Keratinocyte (primary cell): Measurements from ENCODE around the gene BLOC1S4. TPM values are rescaled to one million over a fixed set of nuclear protein-coding genes. Genes with fewer than 3 reads are reported as not detected.

ENCODE experiments used
- DNase-seq: peaks from one replicate; pipeline ENCODE4 v3.0.0-alpha.2; 2011; ENCODE audit warnings: low read depth, missing footprints, low spot score
- FAIRE-seq: peaks from 2 replicates; lab custom pipeline; 2011; peaks lifted over from hg19 to GRCh38; lab: Jason Lieb, UNC
- H2AFZ ChIP-seq: 2 replicates; pipeline ENCODE4 v1.6.0; 2012; ENCODE audit warnings: low read length, control low read depth, inconsistent platforms; ENCODE audit not compliant: control insufficient read depth
- H3K27ac ChIP-seq: 2 replicates; pipeline ENCODE4 v1.5.1; 2011; ENCODE audit warnings: low read length; ENCODE audit not compliant: control insufficient read depth, insufficient read depth
- H3K27me3 ChIP-seq: 3 replicates; pipeline ENCODE4 v1.6.0; 2011; ENCODE audit warnings: low read length; ENCODE audit not compliant: control insufficient read depth, insufficient read depth; ENCODE audit errors: extremely low read depth
- H3K36me3 ChIP-seq, 2 experiments: 2 replicates in 1 of 2; 3 replicates in 1 of 2; pipeline ENCODE4 v1.5.1; 2011; ENCODE audit warnings: low read length in 2 of 2, mild to moderate bottlenecking in 1 of 2; ENCODE audit not compliant: control insufficient read depth in 2 of 2, insufficient read depth in 2 of 2; ENCODE audit errors: extremely low read depth in 1 of 2
- H3K4me1 ChIP-seq: 3 replicates; pipeline ENCODE4 v1.5.1; 2011; ENCODE audit warnings: low read length; ENCODE audit not compliant: control insufficient read depth, insufficient read depth; ENCODE audit errors: extremely low read depth
- H3K4me2 ChIP-seq: 3 replicates; pipeline ENCODE4 v1.6.0; 2011; ENCODE audit warnings: low read depth, low read length; ENCODE audit not compliant: control insufficient read depth, insufficient read depth; ENCODE audit errors: extremely low read depth
- H3K4me3 ChIP-seq, 3 experiments: fragments of 200-600 bp in 1 of 3; sonication (generic) in 1 of 3; 2 replicates in 2 of 3; 3 replicates in 1 of 3; pipeline ENCODE4 v1.5.1; 2011 to 2016; ENCODE audit warnings: low read length in 3 of 3, mild to moderate bottlenecking in 3 of 3, control low read depth in 2 of 3, inconsistent platforms in 1 of 3, low read depth in 1 of 3, mixed read lengths in 1 of 3, mixed run types in 1 of 3, moderate library complexity in 1 of 3; ENCODE audit not compliant: control insufficient read depth in 2 of 3, insufficient read depth in 2 of 3; ENCODE audit errors: extremely low read depth in 1 of 3
- H3K79me2 ChIP-seq: 2 replicates; pipeline ENCODE4 v1.6.0; 2012; ENCODE audit warnings: low read length; ENCODE audit not compliant: control insufficient read depth, insufficient read depth
- H3K9ac ChIP-seq: 3 replicates; pipeline ENCODE4 v1.6.0; 2011; ENCODE audit warnings: low read length; ENCODE audit not compliant: control insufficient read depth, insufficient read depth; ENCODE audit errors: extremely low read depth
- H3K9me1 ChIP-seq: 3 replicates; pipeline ENCODE4 v1.6.0; 2011; ENCODE audit warnings: low read length; ENCODE audit not compliant: control insufficient read depth, insufficient read depth; ENCODE audit errors: extremely low read depth
- H3K9me3 ChIP-seq: 2 replicates; pipeline ENCODE4 v1.5.1; 2012; ENCODE audit warnings: low read depth, low read length; ENCODE audit not compliant: control insufficient read depth
- H4K20me1 ChIP-seq: 3 replicates; pipeline ENCODE4 v1.6.0; 2011; ENCODE audit warnings: low read length; ENCODE audit not compliant: control insufficient read depth, insufficient read depth; ENCODE audit errors: extremely low read depth
- EZH2 ChIP-seq: IDR thresholded peaks from one replicate; pipeline ENCODE4 v1.6.1; 2012; ENCODE audit warnings: inconsistent platforms, mild to moderate bottlenecking, low read length, moderate library complexity
- dilution Hi-C: fragments of 300-500 bp; cut with MboI; formaldehyde crosslinking; loops from one replicate; pipeline ENCODE4 v1.7.0; 2020; ENCODE audit warnings: low sequenced_read_pairs; ENCODE audit not compliant: extremely low pct_ligation_motif_present
- polyA plus RNA-seq, 5 experiments: library from polyadenylated mRNA; depleted of rRNA in 3 of 5; stranded (reverse) in 3 of 5; stranded (forward) in 1 of 5; unstranded in 1 of 5; fragments of >200 nt; gene quantifications; 1 replicate in 1 of 5; 2 replicates in 3 of 5; 3 replicates in 1 of 5; pipeline versions ENCODE4 v1.2.1 to v1.2.3, GENCODE V29; 2011 to 2012; ENCODE audit warnings: missing spikeins in 2 of 5, low read depth in 1 of 5, low replicate concordance in 1 of 5
- TF ChIP-seq, protein P1 (sequence below), 3 experiments: IDR thresholded peaks in 1 of 3; conservative IDR thresholded peaks in 1 of 3; optimal IDR thresholded peaks in 1 of 3; 2 replicates in 2 of 3; 3 replicates in 1 of 3; pipeline versions ENCODE3 to v1.5.1; 2011; ENCODE audit warnings: low read length in 3 of 3, mild to moderate bottlenecking in 3 of 3, moderate library complexity in 2 of 3, control low read depth in 1 of 3, inconsistent platforms in 1 of 3; ENCODE audit not compliant: insufficient read depth in 2 of 3; ENCODE audit errors: extremely low read depth in 1 of 3

Gene BLOC1S4
- polyA plus RNA-seq, 1 donor (not counting 4 experiments of a cell fraction or from before 2014, with no cell fraction given), result 11.7 TPM

- no peak overlapping the region for H2AFZ ChIP-seq
- no peaks in the 10 kb centered on the region for H3K9me3 ChIP-seq
- H3K4me1 ChIP-seq, result peaks cover 22% of the 10 kb centered on the region
- peaks cover 5% of the 10 kb centered on the region for H3K79me2 ChIP-seq
- no peaks in the 10 kb centered on the region for H4K20me1 ChIP-seq
- no peak for DNase-seq
- no peak for FAIRE-seq
- no peaks in the 10 kb centered on the region for H3K9me1 ChIP-seq
- no peak overlapping the region for H3K27ac ChIP-seq
- TF ChIP-seq, protein P1, sequence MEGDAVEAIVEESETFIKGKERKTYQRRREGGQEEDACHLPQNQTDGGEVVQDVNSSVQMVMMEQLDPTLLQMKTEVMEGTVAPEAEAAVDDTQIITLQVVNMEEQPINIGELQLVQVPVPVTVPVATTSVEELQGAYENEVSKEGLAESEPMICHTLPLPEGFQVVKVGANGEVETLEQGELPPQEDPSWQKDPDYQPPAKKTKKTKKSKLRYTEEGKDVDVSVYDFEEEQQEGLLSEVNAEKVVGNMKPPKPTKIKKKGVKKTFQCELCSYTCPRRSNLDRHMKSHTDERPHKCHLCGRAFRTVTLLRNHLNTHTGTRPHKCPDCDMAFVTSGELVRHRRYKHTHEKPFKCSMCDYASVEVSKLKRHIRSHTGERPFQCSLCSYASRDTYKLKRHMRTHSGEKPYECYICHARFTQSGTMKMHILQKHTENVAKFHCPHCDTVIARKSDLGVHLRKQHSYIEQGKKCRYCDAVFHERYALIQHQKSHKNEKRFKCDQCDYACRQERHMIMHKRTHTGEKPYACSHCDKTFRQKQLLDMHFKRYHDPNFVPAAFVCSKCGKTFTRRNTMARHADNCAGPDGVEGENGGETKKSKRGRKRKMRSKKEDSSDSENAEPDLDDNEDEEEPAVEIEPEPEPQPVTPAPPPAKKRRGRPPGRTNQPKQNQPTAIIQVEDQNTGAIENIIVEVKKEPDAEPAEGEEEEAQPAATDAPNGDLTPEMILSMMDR (optimal IDR thresholded peaks at IDR 0.05 in 1 of 3, IDR thresholded peaks at IDR 0.05 in 1 of 3, conservative IDR thresholded peaks at IDR 0.05 in 1 of 3; ENCODE audit: extremely low read depth in 1 of 3, insufficient read depth in 2 of 3, low read length in 3 of 3), result no peak
- TF ChIP-seq EZH2, result no peak
- no peaks in the 10 kb centered on the region for H3K36me3 ChIP-seq
- dilution Hi-C loops, result no loop called here
- H3K9ac ChIP-seq, result no peak overlapping the region
- no peaks in the 10 kb centered on the region for H3K27me3 ChIP-seq
- no peak overlapping the region for H3K4me2 ChIP-seq
- no peak overlapping the region for H3K4me3 ChIP-seq
These were observed 16.1 kb upstream of the BLOC1S4 start for GRCh38 chr4:6699903-6700302.

DNA sequence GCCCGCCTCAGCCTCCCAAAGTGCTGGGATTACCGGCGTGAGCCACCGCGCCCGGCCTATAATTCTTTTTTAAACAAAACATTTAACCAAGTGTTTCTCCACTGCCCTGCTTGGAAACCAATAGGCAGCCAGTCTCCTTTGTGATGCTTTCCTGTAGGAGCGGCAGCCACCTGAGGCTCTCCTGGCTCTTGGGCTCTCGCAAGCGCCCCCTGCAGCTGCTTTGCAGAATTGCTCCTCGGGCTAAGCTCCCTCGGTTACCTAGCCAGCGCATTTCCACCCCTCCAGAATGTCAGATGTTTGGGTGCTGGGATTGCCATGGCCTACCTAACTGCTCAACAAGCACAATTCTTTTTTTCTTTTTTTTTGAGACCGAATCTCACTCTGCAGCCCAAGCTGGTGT is 14.6 kb upstream of the BLOC1S4 start:
- H2AFZ ChIP-seq, result no peak overlapping the region
- FAIRE-seq, result no peak
- H3K27me3 ChIP-seq, result no peaks in the 10 kb centered on the region
- H3K9me3 ChIP-seq, result no peaks in the 10 kb centered on the region
- TF ChIP-seq, protein P1 (optimal IDR thresholded peaks at IDR 0.05 in 1 of 3, IDR thresholded peaks at IDR 0.05 in 1 of 3, conservative IDR thresholded peaks at IDR 0.05 in 1 of 3; ENCODE audit: extremely low read depth in 1 of 3, insufficient read depth in 2 of 3, low read length in 3 of 3), result peak; percentile 42 to 52 (median 49)
- TF ChIP-seq EZH2, result no peak
- peaks cover 18% of the 10 kb centered on the region for H3K79me2 ChIP-seq
- DNase-seq, result no peak
- H3K9me1 ChIP-seq, result no peaks in the 10 kb centered on the region
- H3K9ac ChIP-seq, result no peak overlapping the region
- H3K4me2 ChIP-seq, result no peak overlapping the region
- dilution Hi-C loops, result no loop called here
- H3K4me1 ChIP-seq, result peaks cover 10% of the 10 kb centered on the region
- no peak overlapping the region for H3K27ac ChIP-seq
- no peaks in the 10 kb centered on the region for H3K36me3 ChIP-seq
- no peaks in the 10 kb centered on the region for H4K20me1 ChIP-seq
- H3K4me3 ChIP-seq, result no peak overlapping the region
